TTC549 (cell line): ENCODE data around the gene CACNA1A.
A peak's percentile ranks its signal among the peaks of the same experiment; 100 is the strongest.
"Not testable (repeated sequence)": the region's sequence is repeated elsewhere in the genome, so short reads cannot be mapped to it uniquely, and the experiment has no call there.

Experiments
- FAIRE-seq: peaks from 2 replicates; lab custom pipeline; 2012; peaks lifted over from hg19 to GRCh38; lab: Jason Lieb, UNC

CACNA1A gene

DNA sequence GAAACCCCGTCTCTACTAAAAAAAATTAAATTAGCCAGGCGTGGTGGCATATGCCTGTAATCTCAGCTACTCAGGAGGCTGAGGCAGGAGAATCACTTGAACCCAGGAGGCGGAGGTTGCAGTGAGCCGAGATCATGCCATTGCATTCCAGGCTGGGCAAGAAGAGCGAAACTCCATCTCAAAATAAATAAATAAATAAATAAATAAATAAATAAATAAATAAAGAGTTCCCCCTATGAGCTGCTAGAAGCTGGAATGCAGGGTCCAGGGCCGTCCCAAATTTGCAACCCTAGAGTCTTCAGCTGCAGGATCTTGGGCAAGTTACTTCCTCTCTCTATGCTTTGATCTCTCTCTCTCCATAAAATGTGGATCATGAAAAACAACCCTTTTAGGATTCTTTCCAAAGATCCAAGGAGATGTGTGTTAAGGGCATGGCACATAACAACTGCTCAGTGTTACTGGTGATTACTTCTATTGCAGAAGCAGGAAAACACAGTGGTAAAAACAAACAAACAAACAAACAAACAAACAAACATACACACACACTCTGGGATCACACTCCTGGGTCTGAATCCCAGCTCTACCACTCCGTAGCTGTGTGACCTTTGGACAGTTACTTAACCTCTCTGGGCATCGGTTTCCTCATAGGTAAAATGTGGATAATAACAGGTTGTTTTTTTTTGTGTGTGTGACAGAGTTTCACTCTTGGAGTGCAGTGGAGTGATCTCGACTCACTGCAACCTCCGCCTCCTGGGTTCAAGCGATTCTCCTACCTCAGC is 78.8 kb downstream of the CACNA1A start:
- FAIRE-seq, result no peak

DNA sequence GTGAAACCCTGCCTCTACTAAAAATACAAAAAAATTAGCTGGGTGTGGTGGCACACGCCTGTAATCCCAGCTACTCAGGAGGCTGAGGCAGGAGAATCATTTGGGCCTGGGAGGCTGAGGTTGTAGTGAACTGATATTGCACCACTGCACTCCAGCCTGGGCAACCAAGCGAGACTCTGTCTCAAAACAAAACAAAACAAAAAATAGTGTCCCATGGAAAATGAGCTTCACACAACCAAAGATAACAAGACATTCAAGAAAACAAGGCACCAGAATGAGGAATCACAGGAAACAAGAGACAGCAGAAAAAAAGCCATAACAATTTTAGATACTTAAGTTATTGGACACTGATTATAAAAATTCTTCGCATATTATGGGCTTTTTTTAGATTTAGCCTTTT is 80.4 kb downstream of the CACNA1A start:
- FAIRE-seq, result not testable (repeated sequence)

DNA sequence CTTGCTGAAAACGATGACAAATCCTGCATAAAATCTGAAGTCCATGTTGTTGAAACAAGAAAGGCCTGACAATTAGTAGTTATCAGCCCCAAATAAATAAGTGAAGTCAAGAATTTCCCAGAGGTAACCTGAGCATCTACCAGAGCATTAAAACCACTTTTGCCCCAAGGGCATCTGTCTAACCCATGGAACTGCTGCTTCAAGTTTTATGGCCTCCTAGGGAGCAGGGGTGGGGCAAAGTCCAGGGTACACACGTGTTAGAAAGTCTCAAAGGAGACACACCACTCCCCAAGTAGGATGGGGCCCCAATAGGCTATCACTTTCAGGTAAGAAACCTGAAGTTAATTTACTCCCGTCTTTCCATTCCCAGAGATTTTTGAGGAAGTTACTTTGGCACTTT is 81.1 kb downstream of the CACNA1A start:
- no peak for FAIRE-seq

DNA sequence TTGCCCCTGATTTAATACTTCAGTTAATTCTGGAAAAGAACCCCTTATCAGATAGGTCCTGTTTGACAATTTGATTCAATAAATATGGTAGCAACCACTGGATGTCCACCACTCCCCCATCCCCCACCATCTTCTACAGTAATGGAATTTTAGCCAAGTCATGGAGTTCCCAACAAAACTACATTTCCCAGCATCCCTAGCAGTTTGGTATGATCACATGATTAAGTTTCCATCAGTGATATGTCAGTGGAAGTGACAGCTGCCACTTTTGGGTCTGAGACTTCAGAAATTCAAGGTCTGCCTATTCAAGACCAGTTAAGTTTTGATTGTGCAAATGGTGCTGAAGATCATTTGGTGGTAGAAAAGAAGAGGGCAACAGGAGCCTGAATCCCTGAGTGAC is 85.5 kb downstream of the CACNA1A start:
- no peak for FAIRE-seq

DNA sequence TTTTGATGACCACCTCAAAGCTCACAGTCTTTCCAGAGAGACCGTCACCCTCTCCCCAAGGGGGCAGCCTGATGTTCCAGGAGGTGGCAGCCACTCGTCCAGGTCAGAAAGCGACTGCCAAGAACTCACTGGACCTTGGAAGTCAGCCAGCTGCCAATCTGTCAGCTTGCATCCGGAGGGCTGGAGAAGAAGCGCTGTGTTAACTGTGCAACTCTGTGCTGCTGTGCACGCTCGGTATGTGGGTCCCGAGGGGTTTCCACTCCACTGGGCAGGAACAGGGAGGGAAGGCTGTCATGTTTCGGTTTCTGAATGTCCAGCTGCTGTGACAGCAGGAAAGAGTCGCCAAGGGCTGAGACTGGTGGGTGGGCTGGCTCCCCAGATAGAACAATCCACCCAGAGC is 89.2 kb downstream of the CACNA1A start:
- no peak for FAIRE-seq

DNA sequence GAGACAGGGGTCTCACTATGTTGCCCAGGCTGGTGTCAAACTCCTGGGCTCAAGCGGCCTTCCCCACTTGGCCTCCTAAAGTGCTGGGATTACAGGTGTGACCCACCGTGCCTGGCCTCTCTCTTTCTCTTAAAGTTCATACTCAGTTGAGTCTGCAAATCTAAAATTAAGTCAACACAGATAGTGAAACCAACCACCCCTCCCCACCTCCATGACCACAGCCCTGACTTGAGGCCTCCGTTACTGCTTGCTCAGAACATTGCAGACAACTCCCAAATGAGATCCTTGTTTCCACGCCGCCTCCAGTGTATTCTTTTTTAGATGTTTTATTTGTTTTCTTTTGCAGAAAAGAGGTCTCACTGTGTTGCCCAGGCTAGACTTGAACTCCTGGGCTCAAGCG is 94.4 kb downstream of the CACNA1A start:
- no peak for FAIRE-seq

DNA sequence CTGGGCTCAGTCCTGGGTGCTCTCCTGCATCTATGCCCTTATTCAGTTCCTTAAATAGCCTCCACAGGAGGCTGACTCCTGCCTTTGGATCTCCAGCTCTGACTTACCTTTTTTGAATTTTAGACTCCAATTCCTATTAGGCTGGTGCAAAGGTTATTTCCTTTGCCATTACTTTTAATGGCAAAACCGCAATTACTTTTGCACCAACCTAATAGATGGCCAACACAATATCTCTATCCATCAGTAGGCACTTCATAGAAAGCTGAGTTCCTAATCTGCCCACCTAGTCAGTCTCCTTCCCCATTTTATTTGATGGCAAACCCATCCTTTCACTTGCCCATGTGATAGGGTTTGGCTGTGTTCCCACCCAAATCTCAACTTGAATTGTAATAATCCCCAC is 95.3 kb downstream of the CACNA1A start:
- FAIRE-seq, result no peak

DNA sequence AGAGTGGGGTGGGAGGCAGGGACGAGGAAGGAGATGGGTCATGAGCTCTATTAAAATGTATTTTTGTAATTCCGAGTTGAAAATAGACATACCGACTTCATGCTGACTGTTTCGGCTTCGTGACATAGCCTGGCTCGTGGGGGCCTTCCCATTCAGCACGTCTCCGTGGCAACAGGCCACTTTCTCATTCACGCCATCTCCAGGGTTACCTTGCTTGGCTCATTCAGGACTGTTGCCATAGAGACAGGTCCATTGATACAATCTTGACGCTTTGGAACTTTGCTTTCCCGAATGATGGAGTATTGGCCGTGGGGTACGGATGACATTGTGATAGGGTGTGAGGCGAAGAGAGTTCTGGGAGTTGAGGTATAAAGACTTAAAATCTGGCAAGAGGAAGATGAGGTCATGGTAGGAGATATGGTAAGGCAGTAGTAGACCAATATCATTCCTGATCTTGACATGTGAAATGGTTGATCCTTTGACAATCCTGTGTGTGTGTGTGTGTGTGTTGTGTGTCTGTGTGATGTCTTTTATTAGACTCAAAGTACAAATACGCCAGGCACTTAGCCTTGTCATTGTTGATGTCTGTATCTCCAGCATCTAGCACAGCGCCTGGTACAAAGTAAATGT is 97.3 kb downstream of the CACNA1A start:
- FAIRE-seq, result no peak

DNA sequence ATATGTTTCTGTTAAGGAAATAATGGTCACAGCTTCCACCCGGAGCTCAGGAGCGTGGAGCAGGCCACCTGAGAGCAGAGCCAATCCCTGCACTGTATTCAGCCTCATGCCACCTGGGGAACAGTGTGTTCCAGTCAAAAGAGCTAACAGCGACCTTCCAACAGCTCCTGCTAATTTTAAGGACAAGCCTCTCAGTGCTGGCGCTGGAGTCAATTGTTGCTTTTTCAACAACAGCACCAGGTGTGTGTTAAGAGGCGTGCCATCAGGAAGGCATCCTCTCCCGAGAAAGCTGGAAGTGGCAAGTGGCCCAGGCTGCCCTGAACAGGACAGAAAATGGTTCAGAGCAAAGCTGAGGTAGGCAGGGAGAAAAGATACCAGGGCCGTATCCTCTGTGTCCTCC is 102.0 kb downstream of the CACNA1A start:
- no peak for FAIRE-seq

DNA sequence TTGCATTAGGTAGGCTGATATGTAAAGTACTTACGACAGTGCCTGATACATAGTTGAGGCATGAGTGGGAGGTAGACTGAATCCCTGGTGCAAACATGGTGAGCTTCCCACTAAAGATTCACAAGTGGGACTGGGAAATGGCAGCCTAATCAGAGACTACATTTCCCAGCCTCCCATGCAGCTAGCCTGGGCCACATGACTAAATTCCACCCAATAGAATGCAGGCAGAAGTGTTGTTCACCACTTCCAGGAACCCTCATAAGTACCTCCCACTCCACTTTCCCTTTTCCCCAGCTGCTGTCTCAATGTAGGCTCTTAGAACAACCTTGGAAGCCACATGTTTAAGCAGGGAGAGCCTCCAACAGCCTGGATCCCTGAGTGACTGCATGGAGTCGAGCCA is 104.9 kb downstream of the CACNA1A start:
- FAIRE-seq, result no peak

DNA sequence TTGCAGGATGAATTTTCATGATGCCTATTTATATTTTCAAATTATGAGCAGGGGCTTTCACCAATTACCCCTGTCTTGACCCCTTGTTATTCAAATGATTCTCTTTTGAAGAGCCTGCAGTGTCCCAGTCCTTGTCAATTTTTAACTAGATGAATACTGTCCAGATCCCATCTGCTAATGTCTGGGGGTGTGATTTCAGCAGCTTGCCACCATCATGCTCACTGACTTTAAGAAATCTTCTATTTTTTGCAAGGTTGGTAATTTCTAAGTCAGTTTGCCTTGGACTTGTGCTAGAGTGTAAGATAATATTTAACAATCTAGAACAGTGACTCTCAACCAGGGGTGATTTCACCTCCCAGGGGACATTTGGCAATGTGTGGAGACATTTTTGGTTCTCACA is 106.0 kb downstream of the CACNA1A start:
- FAIRE-seq, result no peak

DNA sequence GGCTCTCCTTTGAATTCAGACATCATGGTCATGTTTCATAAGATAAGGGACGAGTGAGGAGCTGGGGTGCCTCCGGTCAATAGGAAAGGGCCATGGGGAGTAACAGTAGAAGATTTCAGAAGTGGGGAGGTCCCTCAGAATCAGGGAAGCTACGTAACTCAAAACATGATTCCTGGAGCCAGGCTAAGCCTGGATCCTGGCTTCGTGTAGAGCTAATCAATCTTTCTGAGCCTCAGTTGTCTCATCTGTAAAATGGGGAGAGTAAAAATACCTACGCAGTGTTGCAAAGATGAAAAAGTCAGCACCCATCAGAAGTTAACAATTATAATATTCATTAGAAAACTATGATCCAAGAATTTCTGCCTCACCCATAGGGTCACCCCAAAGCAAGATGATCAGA is 106.5 kb downstream of the CACNA1A start:
- FAIRE-seq, result no peak

DNA sequence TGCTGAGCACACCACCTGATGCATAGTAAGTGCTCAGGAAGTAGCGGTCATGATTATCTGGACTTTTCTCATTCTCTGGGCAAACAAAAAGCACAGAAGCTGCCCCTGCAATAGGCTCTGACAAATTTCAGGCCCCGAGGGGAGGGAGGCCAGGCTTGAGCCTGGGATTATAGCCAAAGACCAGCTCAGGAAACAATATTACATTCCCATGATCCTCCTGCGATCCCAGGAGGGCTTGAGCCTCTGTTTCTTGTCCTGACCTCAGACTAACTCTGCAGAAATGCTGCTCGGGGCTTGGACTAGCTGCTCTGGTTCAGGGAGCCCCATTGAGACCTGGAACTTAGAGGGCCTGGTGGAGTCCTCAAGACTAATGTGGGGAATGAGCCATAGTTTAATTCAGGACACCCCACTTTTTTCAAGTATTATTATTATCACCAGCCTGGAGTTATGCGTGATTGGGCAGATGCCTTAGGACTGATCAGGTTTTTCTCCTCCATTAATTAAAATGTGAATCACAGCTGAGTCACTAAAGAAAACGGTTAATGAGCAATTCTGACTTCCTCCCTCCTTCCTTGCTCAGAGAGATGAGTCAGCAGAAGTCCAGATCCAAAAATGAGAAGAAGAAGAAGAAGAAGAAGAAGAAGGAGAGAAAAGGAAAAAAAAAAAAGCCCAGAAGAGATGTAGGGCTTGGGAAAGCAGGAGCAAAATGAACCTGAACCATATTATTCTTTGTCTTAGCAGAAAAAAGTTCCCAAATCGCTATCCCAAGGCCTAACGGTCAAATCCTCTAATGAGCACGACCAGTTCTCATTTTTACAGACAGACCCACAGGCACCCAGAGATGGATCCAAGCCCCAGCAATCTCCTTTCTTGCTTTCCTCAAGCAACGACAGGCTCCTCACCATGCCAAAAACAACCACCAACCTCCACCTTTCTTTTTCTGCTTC is 107.2 kb downstream of the CACNA1A start:
- FAIRE-seq, result no peak

DNA sequence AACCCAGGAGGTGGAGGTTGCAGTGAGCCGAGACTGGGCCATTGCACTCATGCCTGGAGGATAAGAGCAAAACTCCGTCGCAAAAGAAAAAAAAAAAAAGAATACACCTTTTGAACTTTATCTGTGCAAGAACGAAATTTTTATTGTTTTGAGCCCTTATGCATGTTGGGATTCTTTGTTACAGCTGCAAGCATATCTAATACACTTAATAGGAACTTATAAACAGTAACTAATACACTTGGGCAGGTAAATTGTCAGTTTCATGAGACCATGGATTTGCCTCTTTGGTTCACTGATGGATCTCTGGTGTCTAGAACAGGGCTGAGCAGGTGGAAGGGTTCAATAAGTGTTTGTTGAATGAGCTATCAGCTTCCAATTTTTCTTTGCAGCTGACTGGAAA is 108.1 kb downstream of the CACNA1A start:
- FAIRE-seq, result no peak

DNA sequence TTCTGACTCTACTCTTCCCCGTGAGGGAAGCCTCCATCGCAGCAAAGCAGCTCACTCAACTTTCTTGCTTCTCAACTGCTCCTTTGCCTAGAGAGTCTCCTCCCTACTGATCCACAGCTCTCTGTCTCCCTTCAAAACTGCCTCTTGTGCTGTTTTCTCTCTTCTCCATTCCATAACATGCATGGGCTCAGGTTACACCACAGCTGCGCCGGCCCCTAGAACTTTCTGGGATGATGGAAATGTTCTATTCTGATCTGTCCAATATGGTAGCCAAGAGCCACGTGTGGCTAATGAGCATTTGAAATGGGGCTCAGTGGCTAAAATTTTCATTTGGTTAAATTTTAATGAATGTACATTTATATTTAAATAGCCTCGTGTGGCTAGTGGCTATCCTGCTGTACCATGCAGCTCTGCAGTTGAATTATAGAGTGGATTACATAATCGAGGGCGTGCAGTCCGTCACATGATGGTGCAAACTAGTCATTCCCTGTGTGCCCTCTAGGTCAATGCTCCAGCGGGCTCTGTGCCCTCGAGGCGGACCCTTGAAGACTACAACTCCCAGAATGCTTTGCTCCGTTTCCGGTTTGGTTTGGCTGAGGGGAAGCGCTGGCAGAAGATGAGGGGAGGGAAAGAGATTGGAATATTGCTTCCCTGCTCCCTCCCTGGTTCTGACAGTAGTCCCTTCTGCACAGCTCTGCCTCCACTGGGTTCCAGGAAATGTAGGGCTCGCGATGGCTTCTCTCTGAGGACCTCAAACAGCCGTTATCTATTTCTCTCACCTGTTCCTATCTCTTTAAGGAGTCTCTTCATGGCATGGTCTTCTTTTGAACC is 109.8 kb downstream of the CACNA1A start:
- FAIRE-seq, result no peak

DNA sequence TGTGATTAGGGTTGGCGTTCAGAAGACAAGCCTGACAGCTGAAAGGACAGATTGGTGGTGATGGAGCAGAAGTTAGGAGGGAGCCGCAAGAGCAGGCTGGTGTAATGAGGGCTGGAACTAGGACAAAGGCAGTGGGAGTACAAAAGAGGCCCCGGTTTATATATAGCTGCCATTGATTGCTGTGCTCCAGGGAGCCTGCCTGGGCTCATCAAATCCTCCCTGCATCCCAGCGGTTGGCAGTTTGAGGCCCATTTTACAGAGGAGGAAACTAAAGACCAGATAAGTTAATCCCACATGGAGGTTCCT is 123.7 kb downstream of the CACNA1A start:
- FAIRE-seq, result no peak

DNA sequence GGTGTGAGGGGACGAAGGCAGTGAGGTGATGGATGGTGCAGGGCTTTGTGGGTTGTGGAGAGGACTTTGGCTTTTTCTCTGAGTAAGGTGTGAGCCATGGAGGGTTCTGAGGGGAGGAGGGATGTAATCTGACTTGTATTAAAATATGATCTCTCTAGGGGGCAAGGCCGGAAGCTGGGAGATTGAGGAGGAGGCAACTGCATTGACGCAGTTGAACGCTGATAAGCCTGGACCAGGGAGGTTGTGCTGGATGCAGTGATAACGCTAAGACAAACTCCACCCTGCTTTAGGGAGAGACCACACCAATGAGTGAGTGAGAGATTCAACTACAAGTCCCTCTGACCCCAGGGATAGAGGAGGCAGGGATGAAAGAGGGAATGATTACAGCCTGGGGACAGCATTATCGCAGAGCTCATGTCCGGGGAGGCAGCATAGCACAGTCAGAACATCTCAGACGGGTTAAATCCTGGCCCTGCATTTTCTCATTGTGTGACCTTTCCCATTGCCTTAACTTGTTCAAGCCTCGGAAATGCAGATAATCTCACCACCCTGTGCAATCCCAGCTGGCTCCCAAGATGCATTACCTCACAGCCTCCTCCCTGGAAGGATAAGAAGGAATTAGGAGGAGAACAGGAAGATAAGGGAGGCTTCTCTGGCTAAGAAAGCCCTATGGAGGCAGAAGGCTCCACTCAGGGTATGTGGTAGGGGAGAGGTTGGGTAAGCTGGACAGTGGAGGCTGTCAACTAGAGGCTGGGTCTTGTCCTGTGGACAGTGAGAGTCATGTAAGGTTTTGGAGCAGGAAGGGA is 124.2 kb downstream of the CACNA1A start:
- no peak for FAIRE-seq

DNA sequence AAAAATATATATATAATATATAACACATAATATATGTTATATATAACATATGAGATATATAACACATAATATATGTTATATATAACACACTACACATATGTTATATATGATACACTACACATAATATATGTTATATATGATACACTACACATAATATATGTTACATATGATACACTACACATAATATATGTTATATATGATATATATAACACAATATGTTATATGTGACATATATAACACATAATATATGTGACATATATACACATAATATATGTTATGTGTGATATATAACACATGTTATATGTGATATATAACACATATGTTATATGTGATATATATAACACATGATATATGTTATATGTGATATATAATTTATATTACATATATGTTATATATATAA is 129.7 kb downstream of the CACNA1A start:
- FAIRE-seq, result peak; percentile 84

DNA sequence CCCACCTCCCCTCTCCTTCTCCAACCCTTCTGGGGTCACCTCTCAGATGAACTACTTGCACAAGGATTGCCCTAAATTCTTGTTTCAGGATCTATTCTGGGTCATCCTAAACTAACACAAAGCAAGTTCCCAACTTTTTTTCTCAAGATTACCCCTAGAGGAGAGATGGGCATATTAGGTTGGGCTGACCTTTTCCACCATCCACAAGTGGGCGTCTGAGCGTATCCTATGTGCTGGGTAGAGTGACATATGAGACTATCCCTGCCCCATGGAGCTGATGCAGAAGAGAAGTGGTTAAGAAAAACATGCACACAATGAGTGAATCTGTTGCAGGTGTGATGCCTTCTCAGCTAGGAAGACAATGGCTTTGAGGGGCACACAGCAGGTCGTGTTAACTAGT is 132.7 kb downstream of the CACNA1A start:
- no peak for FAIRE-seq

DNA sequence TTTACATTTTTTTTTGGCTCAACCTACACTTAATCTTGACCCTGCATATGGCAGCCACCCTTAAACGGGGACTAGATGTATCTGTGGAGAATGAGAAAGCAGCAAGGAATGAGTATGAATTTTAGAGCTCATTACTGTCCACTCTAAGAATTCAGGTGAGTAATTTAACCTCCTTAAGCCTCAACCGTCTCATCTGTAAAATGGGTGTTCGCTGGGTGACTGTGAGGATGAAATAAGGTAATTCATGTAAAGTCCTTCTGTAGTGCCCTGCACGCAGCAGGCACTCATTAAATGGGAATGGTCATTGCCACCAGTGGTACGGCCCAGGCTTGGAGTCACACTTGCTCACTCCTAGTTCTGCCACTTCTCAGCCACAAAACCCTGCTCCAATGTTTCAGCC is 135.3 kb downstream of the CACNA1A start:
- no peak for FAIRE-seq

DNA sequence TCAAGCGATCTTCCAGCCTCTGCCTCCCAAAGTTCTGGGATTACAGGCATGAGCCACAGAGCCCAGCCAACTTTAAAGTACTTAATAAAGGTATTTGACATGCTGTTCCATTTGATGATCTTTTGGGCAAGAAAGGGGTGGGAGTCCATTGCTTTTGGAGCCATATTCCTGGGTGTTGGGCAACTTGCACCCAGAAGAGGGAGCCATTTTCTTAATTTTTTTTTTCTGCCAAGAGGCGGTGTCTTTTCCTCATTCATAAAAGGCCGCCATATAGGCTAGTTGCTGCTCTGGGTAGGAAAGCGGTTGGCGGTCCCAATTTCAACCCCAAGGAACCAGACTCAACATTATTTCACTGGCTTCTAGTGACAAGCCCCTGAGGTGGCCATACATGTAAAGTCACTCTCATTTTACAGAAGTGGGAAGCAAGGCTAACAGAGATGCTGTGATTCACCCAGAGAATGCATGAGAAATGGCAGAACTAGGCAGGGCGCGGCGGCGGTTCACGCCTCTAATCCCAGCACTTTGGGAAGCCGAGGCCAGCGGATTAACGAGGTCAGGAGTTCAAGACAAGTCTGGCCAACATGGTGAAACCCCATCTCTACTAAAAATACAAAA is 139.6 kb downstream of the CACNA1A start:
- no peak for FAIRE-seq
